HFFc6 (cell line): ENCODE measurements around the gene NPR2. TPM values are rescaled to one million over a fixed set of nuclear protein-coding genes. Genes with fewer than 3 reads are reported as not detected.

ENCODE experiments used
- DNase-seq: peaks from one replicate; pipeline ENCODE4 v3.0.0-alpha.2; 2018
- H3K27ac Mint-ChIP-seq: 2 replicates; pipeline ENCODE4 v1.8.0; 2020; ENCODE audit warnings: mild to moderate bottlenecking, mixed read lengths
- H3K27me3 Mint-ChIP-seq: 2 replicates; pipeline ENCODE4 v1.8.0; 2021; ENCODE audit warnings: mild to moderate bottlenecking, moderate library complexity, mixed read lengths; ENCODE audit not compliant: insufficient read depth
- H3K36me3 Mint-ChIP-seq: 2 replicates; pipeline ENCODE4 v1.8.0; 2021; ENCODE audit warnings: low read depth, mixed read lengths
- H3K4me1 Mint-ChIP-seq: 2 replicates; pipeline ENCODE4 v1.8.0; 2020; ENCODE audit warnings: low read depth, mixed read lengths
- H3K4me3 Mint-ChIP-seq: 2 replicates; pipeline ENCODE4 v1.8.0; 2020; ENCODE audit warnings: mild to moderate bottlenecking, moderate library complexity, mixed read lengths
- H3K9me3 Mint-ChIP-seq: 2 replicates; pipeline ENCODE4 v1.8.0; 2020; ENCODE audit warnings: mild to moderate bottlenecking, mixed read lengths
- CTCF ChIP-seq: fragments of 200-600 bp; sonication (generic); IDR thresholded peaks from 2 replicates; pipeline ENCODE4 v1.5.0; 2021; ENCODE audit warnings: antibody characterized with exemption, mild to moderate bottlenecking
- total RNA-seq, 6 experiments: library from RNA; stranded (reverse); fragmentation: NEBNext Ultra II Directional; extraction: Animal tissue kit (Norgen Biotek cat#: 25700); gene quantifications; 2 replicates in 1 of 6; 3 replicates in 5 of 6; pipeline ENCODE4 v1.2.3, GENCODE V29; 2021

Gene NPR2
- total RNA-seq, 6 experiments from 2014 or later: 38.3 to 48.5 (median 41.7) TPM

GRCh38 chr9:35771943-35772342, 19.4 kb upstream of the NPR2 start:
- no peak overlapping the region for H3K27ac Mint-ChIP-seq

GRCh38 chr9:35774907-35775635, 16.3 kb upstream of the NPR2 start:
- no peak overlapping the region for H3K4me3 Mint-ChIP-seq
- no peaks in the 10 kb centered on the region for H3K36me3 Mint-ChIP-seq
- peaks cover 17% of the 10 kb centered on the region for H3K27me3 Mint-ChIP-seq
- no peak for TF ChIP-seq CTCF
- no peak overlapping the region for H3K27ac Mint-ChIP-seq
- H3K9me3 Mint-ChIP-seq: no peaks in the 10 kb centered on the region
- DNase-seq: no peak
- H3K4me1 Mint-ChIP-seq: peaks cover 10% of the 10 kb centered on the region; the same call in 1 of the 2 replicates

More at GRCh38 chr9:35771943-35772342, 19.4 kb upstream of the NPR2 start:
- Mint-ChIP-seq H3K36me3 (no peaks in the 10 kb centered on the region), H3K9me3 (no peaks in the 10 kb centered on the region), H3K4me3 (no peak overlapping the region), H3K4me1 (peaks cover 10% of the 10 kb centered on the region; the same call in 1 of the 2 replicates), H3K27me3 (peaks cover 7% of the 10 kb centered on the region; the same call in 1 of the 2 replicates)
- no peak for DNase-seq
- TF ChIP-seq CTCF: no peak

- H3K27me3 Mint-ChIP-seq: peaks cover 23% of the 10 kb centered on the region
- peaks cover 10% of the 10 kb centered on the region; the same call in 1 of the 2 replicates for H3K4me1 Mint-ChIP-seq
- DNase-seq: no peak
- TF ChIP-seq CTCF: no peak
- no peaks in the 10 kb centered on the region for H3K9me3 Mint-ChIP-seq
- no peak overlapping the region for H3K27ac Mint-ChIP-seq
- no peaks in the 10 kb centered on the region for H3K36me3 Mint-ChIP-seq
- H3K4me3 Mint-ChIP-seq: no peak overlapping the region
These were observed 15.4 kb upstream of the NPR2 start for GRCh38 chr9:35776018-35776417.

GRCh38 chr9:35778496-35778895, 12.9 kb upstream of the NPR2 start:
- Mint-ChIP-seq H3K27ac (no peak overlapping the region), H3K9me3 (no peaks in the 10 kb centered on the region), H3K4me3 (no peak overlapping the region), H3K27me3 (peaks cover 23% of the 10 kb centered on the region), H3K4me1 (peaks cover 10% of the 10 kb centered on the region; the same call in 1 of the 2 replicates), H3K36me3 (no peaks in the 10 kb centered on the region)
- no peak for TF ChIP-seq CTCF
- no peak for DNase-seq

- Mint-ChIP-seq H3K36me3 (no peaks in the 10 kb centered on the region), H3K9me3 (no peaks in the 10 kb centered on the region), H3K27me3 (peaks cover 25% of the 10 kb centered on the region), H3K4me1 (no peaks in the 10 kb centered on the region), H3K27ac (no peak overlapping the region), H3K4me3 (no peak overlapping the region)
- no peak for DNase-seq
- no peak for TF ChIP-seq CTCF
These were observed 10.3 kb upstream of the NPR2 start for GRCh38 chr9:35781066-35781465.
